NCI-H2196 (cell line): ENCODE measurements around the gene CUL2.
"Not testable (repeated sequence)": the region's sequence is repeated elsewhere in the genome, so short reads cannot be mapped to it uniquely, and the experiment has no call there.

Experiments used
- DNase-seq: peaks from one replicate; lab custom pipeline; 2025; ENCODE audit not compliant: unreplicated experiment; lab: John Stamatoyannopoulos, UW

The CUL2 gene

GRCh38 chr10:34981844-34982243 lies 108.3 kb downstream of the CUL2 start:
- DNase-seq: no peak

- DNase-seq: no peak
These were observed 110.2 kb downstream of the CUL2 start for GRCh38 chr10:34979938-34980337.

- DNase-seq: no peak
These were observed 112.1 kb downstream of the CUL2 start for GRCh38 chr10:34978080-34978479.

- DNase-seq: not testable (repeated sequence)
These were observed 113.7 kb downstream of the CUL2 start for GRCh38 chr10:34976380-34976910.

- not testable (repeated sequence) for DNase-seq
These were observed 115.6 kb downstream of the CUL2 start for GRCh38 chr10:34974364-34975065.

GRCh38 chr10:34973757-34974156 lies 116.4 kb downstream of the CUL2 start:
- not testable (repeated sequence) for DNase-seq

- DNase-seq: not testable (repeated sequence)
These were observed 117.0 kb downstream of the CUL2 start for GRCh38 chr10:34973121-34973520.

GRCh38 chr10:34972591-34972990 lies 117.5 kb downstream of the CUL2 start:
- not testable (repeated sequence) for DNase-seq

- not testable (repeated sequence) for DNase-seq
These were observed 118.4 kb downstream of the CUL2 start for GRCh38 chr10:34971606-34972334.

- no peak for DNase-seq
These were observed 121.0 kb downstream of the CUL2 start for GRCh38 chr10:34969171-34969570.

- DNase-seq: no peak
These were observed 122.7 kb downstream of the CUL2 start for GRCh38 chr10:34967335-34967880.

- DNase-seq: no peak
These were observed 123.7 kb downstream of the CUL2 start for GRCh38 chr10:34966451-34966850.

GRCh38 chr10:34966040-34966439 lies 124.1 kb downstream of the CUL2 start:
- no peak for DNase-seq

- DNase-seq: no peak
These were observed 125.9 kb downstream of the CUL2 start for GRCh38 chr10:34964166-34964800.

- DNase-seq: no peak
These were observed 127.3 kb downstream of the CUL2 start for GRCh38 chr10:34962866-34963265.

- no peak for DNase-seq
These were observed 129.2 kb downstream of the CUL2 start for GRCh38 chr10:34960983-34961382.

GRCh38 chr10:34959786-34960185 lies 130.4 kb downstream of the CUL2 start:
- DNase-seq: no peak

- DNase-seq: no peak
These were observed 130.8 kb downstream of the CUL2 start for GRCh38 chr10:34959321-34959720.
